GM19035 (cell line): ENCODE measurements around the gene LRTM2.

Experiments
- ATAC-seq: cut with Tn5 transposase; IDR thresholded peaks from one replicate; pipeline ENCODE4 v1.9.1; 2021; ENCODE audit not compliant: unreplicated experiment

The LRTM2 gene

GRCh38 chr12:1797991-1798640, 22.2 kb upstream of the LRTM2 start:
- no peak for ATAC-seq

DNA sequence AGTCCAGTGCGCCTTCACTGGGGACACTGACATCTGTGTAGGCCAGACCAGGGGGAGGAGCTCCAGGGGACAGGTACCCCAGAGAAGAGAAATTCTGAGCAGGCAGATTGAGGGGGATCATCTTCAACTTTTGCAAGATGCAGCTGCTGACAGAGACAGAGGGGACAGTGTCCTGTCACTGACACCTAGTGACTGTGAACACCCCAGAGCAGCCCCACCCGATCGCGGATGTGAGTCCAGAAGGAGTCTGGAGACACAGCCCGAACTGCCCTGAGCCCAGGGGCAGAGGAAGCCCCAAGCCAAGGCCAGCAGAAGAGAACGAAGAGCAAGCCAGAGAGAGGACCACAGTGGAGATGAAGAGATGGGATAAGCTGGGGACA, 21.7 kb upstream of the LRTM2 start:
- no peak for ATAC-seq

- no peak for ATAC-seq
Measured at GRCh38 chr12:1799051-1799881, 21.1 kb upstream of the LRTM2 start.

DNA sequence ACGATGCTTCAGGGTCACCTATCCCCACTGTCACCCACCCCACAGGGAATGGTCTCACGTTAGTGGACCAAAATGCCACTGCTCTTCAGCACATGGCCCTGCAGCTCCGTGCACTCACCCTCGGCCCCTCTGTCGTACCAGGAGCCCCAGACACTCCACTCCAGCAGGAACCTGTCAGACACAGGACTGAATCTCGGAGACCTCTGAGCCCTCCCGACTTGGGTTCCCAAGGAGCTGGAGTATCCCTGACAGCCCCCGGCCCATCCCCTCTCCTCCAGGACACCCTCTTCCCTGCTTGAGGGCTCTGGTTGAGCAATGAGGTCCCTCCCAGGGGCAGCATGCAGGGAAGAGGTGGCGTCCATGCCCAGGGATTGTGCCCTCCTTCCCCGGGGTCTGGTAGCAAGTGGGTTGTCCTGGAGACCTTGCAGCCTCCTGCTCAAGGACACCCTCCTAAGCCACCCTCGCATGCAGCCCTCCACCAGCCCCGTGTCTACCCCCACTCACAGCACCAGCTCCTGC, 20.4 kb upstream of the LRTM2 start:
- ATAC-seq: no peak

GRCh38 chr12:1800401-1801302, 19.7 kb upstream of the LRTM2 start:
- peak; percentile 27 for ATAC-seq

GRCh38 chr12:1801303-1801975, 18.9 kb upstream of the LRTM2 start:
- ATAC-seq: no peak

DNA sequence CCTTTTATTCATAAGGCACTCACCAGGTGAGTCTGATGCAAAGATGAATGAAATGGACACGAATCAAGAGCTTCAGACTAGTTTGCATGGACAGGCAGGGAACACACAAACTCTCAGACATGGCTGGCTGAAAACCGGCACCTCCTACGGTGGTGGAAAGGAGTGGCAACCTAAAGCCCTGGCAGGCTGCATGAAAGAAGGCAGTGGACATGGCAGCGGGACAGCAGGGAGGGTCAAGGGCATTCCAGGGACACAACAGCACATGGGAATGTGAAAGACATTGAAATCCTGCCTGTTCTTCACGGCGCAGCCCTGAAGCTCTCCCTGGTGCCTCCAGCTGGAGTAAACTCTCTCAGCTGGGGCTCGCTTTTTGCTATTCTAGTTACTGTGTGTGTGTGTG, 16.6 kb upstream of the LRTM2 start:
- no peak for ATAC-seq

- ATAC-seq: peak; percentile 70
Measured at GRCh38 chr12:1804545-1805332, 15.6 kb upstream of the LRTM2 start.

GRCh38 chr12:1805441-1806081, 14.8 kb upstream of the LRTM2 start:
- ATAC-seq: no peak

DNA sequence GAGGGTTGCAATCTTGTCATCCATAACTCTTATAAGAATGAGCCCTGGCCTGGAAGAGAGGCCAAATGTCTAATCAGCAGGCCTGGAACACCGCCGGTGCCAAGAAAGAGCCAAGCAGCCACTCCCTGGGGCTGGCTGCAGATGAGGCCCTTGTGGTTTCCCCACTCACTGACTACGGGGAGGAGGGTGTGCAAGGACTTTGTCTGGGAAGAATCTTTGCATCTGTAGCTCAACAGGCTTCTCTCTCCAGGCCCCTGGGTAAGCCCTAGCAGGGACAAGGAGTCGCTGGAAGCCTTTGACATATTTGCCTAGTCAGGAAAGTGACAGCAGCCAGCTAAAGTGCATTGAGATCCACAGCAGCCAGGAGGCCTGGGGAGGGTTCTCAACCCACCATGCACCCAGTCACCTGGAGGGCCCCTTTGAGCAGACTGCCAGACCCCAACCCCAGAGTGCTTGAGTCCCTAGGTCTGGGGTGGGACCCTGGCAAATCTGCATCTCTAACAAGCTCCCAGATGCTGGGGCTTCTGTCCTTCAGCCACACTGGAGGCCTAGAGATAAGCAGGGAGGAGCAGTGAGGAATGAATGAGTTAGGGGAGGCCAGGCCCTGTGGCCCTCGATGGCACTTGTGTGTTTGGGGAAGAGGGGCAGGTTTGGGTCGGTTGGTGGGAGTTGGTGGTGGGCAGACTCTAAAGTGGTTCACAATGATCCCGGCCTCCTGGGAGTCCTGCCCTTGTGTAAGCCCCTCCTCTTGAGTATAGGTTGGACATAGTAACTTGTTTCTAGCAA, 13.9 kb upstream of the LRTM2 start:
- ATAC-seq: no peak

DNA sequence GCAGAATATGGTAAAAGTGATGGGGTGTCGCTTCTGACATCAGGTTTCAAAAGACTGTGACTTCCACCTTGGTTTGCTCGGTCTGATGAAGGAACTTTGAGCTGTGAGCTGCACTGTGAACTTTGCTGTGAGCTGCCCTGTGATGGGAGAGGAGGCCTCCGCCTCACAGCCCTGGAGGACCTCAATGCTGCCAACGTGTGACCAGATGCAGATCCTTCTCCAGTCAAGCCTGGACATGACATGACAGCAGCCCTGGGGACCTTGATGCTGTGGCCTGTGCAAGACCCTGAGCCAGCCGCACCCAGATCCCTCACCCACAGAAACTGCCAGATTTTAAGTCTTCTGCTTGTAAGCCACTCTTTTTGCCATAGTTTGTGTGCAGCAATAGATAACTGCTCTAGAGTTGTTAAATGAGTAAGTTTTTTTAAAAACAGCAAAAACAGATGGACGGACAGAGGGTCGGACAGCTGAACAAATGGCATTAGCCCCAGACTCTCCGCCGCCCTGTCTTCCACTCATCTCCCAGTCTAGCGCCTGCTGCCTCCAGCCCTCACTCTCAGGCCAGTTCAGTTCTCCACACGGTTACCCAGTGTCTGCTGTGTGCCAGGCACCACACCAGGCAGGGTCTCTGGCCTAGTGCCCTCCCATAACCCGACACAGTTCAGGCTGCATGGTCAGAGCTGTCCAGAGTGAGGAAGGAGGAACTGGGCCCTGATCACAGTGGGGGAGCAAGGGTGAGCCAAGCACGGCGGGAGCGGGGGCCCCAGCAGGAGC, 13.1 kb upstream of the LRTM2 start:
- no peak for ATAC-seq

- no peak for ATAC-seq
Measured at GRCh38 chr12:1808036-1808797, 12.1 kb upstream of the LRTM2 start.

DNA sequence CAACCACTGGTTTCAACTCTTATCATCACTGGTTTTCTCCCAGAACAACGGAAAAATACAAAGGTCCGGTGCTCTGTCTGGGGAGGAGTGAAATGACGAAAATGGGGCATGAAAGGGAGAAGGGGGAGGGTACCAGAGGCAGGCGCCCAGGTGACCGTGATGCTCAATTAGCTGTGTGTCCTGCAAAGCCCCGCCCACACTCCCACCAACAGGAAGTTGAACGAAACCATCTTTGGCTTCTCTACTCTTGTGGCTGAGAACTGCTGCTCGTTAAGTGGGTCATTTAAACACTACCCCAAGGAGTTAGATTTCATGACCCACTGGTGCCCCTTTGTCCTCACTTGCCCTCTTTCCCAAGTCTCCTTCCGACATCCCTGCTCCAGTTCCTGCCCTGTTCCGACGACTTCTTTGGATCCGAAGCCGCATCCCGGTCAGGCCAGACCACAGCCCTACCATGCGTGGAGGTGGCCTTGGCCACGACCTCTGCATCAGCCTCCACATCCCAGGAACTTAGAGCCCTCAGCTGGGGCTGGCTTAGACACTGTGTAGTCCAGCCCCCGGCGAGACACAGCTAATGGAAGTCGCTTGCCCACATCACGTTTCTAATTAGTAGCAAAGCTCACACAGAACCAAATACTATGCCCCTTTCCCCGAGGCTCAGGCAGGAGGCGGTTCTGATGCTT, 11.4 kb upstream of the LRTM2 start:
- no peak for ATAC-seq

DNA sequence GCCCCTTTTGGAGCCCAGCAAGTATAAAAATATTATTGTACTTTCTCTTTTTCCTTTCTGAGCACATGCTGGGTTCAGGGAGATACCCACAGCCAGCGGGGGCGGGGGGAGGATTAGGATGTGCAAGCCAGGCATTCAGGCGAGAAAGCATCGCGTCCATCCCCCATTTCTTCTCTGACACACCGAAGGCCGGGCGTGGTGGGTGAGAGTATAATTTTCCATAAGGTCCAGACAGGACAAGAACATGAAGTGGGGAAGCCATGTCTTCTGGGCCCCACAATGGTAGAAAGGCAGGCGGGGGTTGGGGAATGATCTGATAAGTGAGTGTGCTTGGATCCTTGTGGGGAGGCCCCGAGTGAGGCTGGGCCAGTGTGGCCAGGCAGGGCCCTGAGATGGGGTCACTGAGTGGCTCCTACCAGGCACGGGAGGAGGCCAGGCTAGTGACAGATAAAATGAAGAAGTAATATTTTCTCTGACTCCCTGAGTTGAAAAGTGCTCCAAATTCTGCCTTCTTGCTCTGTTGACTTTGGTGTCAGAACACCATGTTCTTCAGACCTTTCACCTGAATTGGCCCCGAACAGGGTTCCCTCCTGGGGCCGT, 10.7 kb upstream of the LRTM2 start:
- no peak for ATAC-seq

GRCh38 chr12:1810201-1810930, 10.0 kb upstream of the LRTM2 start:
- no peak for ATAC-seq

DNA sequence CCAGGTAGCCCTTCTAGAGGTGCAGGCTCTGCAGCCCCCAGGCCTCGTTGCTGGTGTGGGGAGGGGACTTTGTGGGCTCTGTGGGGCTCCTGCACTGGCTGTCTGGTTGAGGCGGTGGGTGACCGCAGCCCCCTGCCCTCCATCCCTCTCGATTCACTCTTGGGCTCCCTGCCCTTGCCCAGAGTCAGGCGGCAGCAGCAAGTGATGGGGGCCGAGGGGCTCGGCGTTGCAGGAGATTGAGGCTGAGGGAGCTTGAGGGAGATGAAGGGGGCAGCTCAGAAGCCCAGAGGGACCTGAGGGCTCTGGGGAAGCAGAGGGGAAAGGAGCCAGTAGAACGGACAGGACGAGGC, 9.5 kb upstream of the LRTM2 start:
- ATAC-seq: no peak
